GM19025 (cell line): ENCODE measurements around the gene IVL.

Experiments used
- ATAC-seq: cut with Tn5 transposase; IDR thresholded peaks from one replicate; pipeline ENCODE4 v1.9.1; 2021; ENCODE audit warnings: mild to moderate bottlenecking, low read depth, moderate library complexity; ENCODE audit not compliant: unreplicated experiment

The IVL gene

DNA sequence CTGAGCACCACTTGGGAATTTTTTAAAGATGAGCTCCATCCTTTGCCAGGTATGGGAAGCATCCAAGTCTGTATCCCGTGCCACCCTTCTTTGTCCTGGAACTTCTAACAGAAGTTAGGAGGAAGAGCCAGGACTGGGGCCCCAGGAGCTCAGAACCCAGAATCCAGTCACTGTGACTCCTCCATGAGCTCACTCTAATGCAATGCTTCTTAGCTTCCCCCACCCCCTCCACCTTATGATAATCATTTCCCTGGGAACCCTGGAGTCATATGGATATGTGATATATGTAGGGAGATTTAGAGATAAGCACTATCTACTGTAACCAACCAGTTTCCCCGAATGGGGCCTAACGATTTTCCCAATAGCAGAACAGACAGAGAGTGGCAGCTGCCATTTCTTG is 37.9 kb downstream of the IVL start:
- ATAC-seq: no peak

DNA sequence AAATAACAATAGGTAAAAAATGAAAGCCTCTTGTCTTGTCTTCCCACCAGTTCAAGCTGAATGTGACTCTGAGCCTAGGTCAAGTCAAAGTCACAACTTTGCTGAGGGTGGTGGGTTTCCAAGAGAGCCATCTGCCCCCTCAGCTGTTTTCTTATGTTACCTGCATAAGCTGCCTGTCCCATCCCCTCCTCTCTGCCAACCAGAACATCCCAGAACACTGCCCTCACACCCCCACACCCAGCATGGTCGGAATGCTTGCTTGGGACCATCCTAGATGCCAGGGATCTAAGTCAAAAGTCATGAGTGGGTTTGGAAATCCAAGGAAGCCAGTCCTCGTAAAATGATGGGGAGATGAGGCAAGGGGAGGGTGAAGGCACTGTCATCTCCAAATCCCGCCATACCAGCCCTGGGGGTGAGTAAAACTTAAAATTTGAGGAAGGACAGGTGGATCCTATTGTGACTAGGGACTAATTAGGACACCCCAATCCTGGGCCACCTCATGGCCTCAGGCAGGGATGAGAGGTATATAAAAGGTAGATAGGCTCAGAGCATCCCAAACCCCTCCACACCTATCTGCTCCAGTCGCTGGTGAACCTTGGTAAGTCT is 38.4 kb downstream of the IVL start, which contains the start of gene SPRR5:
Gene SPRR5, plus strand, starts transcription at position 556 of the 606 bp plus-strand sequence. CDS start 1,349 bp downstream, outside the sequence.
- ATAC-seq: no peak

DNA sequence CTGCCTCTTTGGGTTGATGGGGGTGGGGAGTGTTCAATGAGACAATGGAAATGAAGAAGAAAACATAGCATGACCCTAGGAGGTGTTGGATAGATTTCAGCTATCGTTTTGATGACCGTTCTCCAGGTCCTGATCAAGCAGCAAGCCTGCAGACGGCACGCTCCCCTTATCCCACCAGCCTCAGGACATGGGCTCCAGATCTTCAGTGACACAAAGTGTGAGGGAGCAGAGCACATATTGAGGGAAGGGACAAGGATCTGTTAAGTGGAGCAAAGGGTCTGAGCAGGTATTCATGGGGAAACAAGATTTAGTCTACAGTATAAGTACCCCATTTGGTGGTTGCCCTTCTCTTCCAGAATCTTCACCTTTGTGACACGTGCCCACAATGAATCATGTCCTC is 43.4 kb downstream of the IVL start:
- ATAC-seq: no peak

DNA sequence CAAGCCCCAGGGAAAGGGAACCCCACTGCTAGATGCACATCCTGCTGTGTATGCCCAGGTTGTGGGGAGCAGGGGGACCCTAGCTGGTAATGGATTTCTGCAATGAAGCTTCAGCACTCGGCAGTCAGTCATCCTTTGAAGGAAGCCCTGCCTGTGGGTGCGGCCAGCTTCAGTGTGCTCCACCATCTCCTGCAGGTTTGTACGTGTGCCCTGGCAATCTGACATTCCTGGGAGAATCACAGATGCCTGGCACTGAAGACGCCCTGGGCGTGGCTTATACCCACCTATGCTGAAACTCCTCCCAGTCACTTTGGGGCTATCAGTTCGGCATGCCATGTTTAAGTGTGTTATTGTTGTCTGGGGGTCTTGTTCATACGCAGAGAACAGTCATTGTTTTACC is 45.4 kb downstream of the IVL start:
- ATAC-seq: no peak

DNA sequence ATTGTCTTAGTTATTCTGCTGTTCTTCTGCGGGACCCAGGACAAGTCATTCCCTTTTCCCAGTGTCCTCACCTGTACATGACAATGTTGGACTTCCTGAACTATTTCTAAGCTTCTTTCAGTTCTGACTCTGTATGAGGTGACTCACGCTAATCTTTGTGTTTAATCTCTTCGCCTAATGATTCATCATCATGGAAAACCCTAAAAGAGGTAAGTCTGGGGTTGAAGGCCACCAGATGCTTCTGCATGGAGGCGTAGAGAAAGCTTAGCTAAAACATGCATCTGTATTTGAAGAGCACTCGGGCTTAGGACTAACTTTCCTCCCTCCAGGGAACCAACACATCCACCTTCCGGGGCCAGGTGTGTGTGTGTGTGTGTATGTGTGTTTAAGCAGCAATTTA is 46.1 kb downstream of the IVL start:
- no peak for ATAC-seq

DNA sequence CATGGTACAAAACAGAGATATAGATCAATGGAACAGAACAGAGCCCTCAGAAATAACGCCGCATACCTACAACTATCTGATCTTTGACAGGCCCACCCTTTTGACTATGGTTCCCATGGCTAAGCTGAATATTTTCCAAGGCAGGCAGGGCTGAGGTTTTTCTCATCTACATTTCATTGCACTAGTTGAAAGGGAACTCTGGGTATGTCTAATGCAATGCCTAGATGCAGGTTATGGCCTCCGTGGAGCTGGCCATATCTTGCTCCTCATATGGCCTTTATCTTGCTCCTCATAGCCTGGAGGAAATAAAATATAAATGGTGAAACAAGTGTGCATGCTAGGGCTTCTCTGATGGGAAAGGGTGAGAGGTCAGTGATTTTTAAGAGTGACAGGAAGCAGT is 49.2 kb downstream of the IVL start:
- no peak for ATAC-seq

DNA sequence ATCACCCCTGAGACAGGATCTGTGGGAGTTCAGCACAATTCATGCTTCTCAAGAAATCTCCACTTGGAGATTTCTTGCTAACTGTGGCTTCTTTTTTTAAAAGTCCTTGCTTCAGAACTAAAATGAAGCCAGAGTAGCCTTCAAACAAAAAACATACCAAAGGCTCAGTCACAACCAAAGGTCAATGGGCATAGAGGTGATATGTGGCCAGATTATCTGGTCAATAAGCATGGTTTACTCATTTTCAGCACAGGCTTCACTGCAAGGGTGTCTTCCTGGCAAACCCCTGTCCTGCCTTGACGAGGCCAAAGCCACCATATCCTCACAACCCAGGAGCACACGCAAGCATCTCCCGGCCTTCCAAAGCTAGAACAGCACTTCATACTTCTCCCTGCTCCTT is 50.9 kb downstream of the IVL start:
- no peak for ATAC-seq

DNA sequence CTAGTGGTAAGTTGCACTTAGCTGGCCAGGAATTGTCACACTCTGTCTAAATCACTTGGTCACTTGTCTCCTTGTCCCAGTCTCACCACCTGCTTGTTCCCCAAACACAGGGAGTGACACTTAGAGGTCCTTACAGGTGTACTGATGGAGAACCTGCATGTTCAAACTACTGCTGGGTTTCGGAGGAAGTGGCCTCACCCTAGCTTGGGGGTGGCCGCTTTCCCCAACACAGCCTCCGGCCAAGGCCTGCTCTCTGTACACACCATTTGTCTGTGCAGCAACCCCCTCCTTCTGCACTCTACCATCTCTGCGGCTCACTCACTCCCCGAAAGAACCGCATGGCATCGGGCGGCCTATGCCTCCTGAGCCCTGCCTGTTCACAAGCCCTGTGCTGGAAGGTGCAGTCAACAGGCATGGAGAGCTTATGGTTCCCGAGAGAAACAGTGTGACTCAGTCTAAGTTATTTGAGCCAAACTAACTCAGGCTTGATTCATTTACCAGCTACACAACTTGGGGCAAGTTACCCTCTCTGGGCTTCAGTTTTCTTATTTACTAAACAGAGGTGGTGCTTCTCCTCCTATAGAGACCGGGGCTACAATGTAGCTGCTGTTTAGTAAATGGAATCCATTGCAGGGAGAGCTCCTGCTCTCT is 51.6 kb downstream of the IVL start:
- no peak for ATAC-seq

DNA sequence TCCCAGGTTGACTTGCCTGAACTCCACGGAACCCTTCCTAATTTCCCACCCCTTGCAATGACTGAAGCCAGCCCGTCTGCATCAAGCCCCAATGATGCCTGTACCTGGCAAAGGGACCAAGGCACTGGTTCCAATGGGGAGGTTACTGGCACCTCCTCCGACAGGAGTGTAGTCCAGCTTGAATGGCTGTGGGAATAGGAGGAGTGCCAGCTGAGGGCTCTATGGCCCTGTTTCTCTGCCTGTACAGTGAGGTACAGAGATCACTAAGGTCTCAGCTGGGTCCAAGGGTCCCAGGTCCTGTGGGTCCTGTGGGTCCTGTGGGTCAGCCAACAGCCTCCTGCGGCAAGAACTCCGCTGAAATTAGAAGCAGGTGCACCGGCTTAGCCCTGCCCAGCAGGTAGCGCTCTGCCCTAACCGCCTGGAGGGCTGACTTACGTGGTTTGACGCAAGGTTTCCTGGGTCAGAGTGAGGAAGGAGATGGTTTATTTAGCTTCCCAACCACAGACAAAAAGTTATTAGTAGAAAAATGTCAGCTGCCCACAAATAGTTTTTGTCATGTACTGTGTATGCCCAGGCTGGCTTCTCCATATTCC is 52.2 kb downstream of the IVL start:
- ATAC-seq: no peak
